GM18858 (cell line): ENCODE results near the gene CRMP1.

Experiments used
- ATAC-seq: cut with Tn5 transposase; IDR thresholded peaks from one replicate; pipeline ENCODE4 v1.9.1; 2021; ENCODE audit not compliant: unreplicated experiment

The CRMP1 gene

DNA sequence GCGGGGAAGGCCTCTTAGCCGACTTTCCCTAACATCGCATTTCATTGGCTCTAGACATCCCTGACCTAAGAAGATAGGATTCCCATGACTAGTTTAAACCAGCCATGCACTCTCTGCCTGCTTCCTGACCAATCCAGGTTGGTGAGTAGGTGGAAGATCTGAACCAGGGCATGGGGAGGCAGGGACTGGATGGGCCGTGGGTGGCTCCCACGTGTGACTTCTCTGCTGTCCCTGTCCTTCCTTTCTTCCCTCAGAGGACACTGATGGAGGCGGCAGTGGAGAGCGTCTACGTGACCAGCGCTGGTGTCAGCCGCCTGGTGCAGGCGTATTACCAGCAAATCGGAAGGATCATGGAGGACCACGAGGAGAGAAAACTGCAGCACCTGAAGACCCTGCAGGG is 91.2 kb downstream of the CRMP1 start:
- ATAC-seq = no peak

DNA sequence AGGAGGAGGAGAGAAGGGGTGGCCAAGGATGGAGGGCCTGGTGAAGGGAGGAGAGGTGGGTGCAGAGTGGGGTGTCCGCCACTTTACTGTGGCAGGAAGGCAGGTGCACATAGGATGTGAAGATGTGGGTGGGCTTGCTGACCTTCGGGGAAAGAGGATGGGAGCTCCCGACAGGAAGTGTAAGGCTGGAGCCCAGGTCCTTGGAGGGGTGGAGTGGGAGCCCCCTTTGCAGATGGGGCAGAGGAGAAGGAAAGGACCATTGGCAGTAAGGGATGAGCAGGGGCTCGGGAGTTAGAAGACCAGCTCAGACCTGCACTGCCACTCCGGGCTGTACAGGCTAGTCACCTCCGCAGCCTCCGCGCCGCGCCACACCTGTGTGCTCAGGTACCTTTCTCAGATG is 92.4 kb downstream of the CRMP1 start:
- ATAC-seq = no peak

DNA sequence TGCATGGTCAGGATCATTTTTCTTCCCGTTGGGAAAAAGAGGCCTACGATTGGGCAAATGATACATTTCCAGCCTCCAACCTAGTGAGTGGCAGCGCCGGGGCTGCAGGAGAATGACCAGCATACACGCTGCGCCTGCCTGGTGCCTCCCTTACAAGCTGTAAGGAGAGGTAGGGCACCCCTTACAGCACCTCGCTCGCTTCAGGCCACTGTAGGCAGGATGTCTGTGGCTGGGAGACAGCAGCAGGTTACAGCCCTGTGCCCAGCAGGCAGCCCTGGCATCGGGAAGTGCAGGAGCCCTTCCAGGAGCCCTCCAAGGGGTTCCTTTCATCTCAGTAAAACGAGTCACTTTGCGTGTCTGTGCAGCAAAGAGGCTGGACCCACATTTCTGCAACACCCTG is 93.5 kb downstream of the CRMP1 start:
- no peak for ATAC-seq

- no peak for ATAC-seq
Observed at GRCh38 chr4:5798946-5799345, 93.9 kb downstream of the CRMP1 start.

DNA sequence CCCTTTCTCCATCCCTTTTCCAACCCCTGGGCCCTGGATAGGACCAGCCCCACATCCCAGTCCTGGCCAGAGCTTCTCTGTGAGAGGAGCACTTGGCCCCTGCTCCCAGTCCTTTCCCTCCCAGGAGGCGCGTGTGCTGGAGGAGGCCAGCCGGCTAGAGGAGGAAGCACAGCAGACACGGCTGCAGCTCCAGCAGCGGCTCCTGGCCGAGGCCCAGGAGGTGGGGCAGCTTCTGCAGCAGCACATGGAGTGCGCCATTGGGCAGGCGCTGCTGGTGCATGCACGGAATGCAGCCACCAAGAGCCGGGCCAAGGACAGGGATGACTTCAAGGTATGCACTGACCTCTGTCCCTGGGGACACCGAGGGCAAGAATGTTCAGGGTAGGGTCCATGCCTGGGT is 94.4 kb downstream of the CRMP1 start:
- ATAC-seq = no peak

- no peak for ATAC-seq
Observed at GRCh38 chr4:5797866-5798265, 95.0 kb downstream of the CRMP1 start.

DNA sequence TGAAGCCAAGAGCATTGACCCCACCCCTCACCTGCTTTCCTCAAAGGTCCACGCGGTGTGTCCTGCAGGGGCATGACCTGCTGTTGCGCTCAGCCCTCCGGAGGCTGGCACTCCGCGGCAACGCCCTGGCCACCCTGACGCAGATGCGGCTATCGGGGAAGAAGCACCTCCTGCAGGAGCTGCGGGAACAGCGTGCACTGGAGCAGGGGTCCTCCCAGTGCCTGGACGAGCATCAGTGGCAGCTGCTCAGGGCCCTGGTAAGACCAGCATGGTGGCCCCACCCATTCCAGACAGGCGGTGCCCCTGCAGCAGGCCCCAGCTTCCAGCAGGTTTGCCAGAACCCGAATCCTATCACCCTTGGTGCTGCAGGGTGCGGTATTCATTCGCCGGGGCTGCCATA is 95.9 kb downstream of the CRMP1 start:
- no peak for ATAC-seq

- ATAC-seq = no peak
Observed at GRCh38 chr4:5795580-5795979, 97.3 kb downstream of the CRMP1 start.

- ATAC-seq = no peak
Observed at GRCh38 chr4:5793514-5793913, 99.4 kb downstream of the CRMP1 start.

DNA sequence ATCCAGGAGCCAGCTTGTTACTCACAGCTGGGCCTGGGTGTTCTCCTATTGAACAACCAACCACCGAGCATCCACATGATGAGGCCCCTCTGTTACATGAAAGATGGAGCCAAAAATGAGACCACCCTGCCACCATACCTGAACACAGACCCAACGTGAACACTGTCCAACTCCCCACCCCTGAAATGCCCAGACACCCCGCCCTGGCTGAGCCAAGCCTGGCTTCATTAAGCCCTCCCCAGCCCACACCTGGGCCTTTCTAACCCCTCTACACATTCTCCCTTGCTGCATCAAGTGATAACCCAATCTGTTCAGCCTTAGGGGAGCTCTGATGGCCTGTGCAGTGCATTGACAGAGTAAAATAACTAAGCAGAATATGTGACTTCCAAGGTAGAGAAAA is 101.2 kb downstream of the CRMP1 start:
- ATAC-seq = no peak

- no peak for ATAC-seq
Observed at GRCh38 chr4:5790546-5790857, 102.4 kb downstream of the CRMP1 start.

GRCh38 chr4:5789141-5789540 is 103.7 kb downstream of the CRMP1 start:
- ATAC-seq = no peak

- ATAC-seq = no peak
Observed at GRCh38 chr4:5788144-5788543, 104.7 kb downstream of the CRMP1 start.

- no peak for ATAC-seq
Observed at GRCh38 chr4:5787311-5787710, 105.6 kb downstream of the CRMP1 start.

- no peak for ATAC-seq
Observed at GRCh38 chr4:5785806-5786680, 106.8 kb downstream of the CRMP1 start.

DNA sequence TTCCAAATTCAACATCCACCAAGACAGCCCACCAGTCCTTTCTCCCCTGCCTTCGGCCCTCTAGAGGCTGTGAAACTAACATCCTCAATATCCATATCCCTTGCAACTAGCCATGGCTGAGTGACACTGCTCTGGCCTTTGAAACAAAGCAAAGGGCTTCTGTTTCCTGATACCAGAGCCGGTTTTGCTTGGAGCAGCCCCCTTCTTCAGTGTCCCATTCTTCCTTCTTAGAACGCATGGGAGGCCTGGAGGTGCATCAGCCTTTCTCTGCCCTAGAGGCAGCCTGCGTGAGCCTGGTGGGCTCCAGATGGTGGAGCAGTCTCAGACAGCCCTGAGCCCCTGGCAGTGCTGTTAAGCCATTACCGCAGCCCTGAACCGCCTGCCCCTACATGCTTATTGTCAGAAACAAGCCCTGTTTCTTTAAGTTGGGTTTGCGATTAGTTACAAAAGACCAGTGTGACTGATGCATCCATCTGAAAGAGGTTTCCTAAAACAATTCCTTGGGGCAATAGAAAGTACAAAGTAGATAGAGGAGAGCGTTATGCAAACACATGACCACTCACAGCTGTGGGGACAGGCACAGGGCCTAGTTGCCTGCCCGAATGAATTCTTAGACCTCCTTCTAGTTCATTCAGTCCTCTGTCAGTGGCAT is 107.8 kb downstream of the CRMP1 start:
- ATAC-seq = no peak

DNA sequence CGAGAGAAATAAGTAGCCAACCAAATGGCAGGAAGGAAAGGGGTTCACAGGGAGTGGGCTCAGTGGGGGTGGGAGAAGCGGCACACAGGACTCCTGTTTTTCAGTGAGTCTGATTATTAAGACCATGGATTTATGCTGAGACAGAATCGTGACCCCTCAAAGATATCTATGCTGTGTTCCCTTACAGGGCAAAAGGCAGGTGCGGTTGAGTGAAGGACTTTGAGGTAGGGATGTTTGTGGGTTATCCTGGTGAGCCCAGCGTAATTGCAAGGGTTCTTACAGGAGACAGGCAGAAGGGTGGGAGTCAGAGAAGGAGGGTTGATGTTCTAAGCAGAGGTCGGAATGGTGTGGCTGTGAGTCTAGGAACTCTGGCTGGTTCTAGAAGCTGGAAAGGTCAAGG is 108.9 kb downstream of the CRMP1 start:
- ATAC-seq = no peak

DNA sequence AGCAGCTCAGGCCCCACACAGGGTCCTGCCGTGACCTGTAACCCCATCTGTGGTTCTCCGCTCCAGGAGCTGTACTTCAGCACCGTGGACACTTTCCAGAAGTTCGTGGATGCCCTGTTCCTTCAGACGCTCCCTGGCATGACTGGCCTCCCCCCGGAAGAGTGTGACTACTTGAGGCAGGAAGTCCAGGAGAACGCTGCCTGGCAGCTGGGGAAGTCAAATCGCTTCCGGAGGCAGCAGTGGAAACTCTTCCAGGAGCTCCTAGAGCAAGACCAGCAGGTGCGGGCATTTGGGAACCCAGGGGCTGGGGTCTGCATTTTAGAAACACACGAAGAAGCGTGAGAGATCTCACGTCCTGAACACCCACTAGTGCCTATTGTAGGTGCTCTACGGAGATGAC is 109.4 kb downstream of the CRMP1 start:
- no peak for ATAC-seq

GRCh38 chr4:5782829-5783476 is 109.9 kb downstream of the CRMP1 start:
- no peak for ATAC-seq

DNA sequence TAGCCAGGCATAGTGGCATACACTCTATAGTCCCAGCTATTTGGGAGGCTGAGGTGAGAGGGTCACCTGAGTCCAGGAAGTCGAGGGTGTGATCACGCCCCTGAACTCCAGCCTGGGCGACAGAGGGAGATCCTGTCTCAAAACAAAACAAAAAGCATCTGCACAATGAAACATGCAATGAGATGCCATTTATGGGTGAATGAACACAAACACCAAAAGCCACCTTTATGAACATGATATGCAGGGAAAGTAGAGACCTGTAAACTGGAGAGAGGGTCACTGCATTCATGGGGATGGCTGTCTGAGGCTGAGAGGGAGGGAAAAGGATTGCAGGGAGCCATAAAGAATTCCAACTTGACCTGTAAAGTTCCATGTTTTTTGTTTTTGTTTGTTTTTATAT is 111.2 kb downstream of the CRMP1 start:
- no peak for ATAC-seq

- no peak for ATAC-seq
Observed at GRCh38 chr4:5780831-5781480, 111.9 kb downstream of the CRMP1 start.

DNA sequence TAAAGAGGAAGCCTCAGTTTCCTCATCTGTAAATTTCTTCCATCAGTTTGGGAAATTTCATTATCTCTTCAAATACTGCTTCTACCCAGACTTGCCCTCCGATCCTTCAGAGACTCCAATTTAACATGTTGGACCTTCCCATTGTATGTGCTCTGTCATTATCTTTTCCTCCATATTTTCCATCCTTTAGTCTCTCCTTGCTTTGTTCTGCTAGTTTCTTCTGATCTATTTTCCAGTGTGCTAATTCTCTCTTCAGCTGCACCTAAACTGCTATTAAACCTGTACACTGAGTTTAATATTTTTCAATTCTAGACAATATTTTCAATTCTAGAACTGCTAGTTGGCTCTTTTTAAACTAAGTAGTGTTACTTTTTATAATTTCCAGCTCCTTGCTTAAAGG is 116.4 kb downstream of the CRMP1 start:
- ATAC-seq = no peak
